K562 (cell line): ENCODE data around the gene TFE3. TPM values are rescaled to one million over a fixed set of nuclear protein-coding genes. Genes with fewer than 3 reads are reported as not detected.

Experiments used
- FOXO4 ChIP-seq: fragments of 450-650 bp; formaldehyde crosslinking; IDR thresholded peaks from 2 replicates; pipeline ENCODE4 v1.4.0; 2020; ENCODE audit warnings: mild to moderate bottlenecking, moderate library complexity
- MTF1 ChIP-seq: fragments of 250-450 bp; sonication (Bioruptor Pico); IDR thresholded peaks from 2 replicates; pipeline ENCODE4 v1.9.0; 2021; ENCODE audit warnings: moderate library complexity, mild to moderate bottlenecking, inconsistent platforms, borderline replicate concordance
- RREB1 ChIP-seq: fragments of 250-450 bp; sonication (Bioruptor Pico); IDR thresholded peaks from 2 replicates; pipeline ENCODE4 v1.4.0; 2020
- TFE3 ChIP-seq: fragments of 450-650 bp; formaldehyde crosslinking; IDR thresholded peaks from 2 replicates; pipeline ENCODE4 v1.4.0; 2020; ENCODE audit warnings: mild to moderate bottlenecking, mixed read lengths
- ZNF318 ChIP-seq, 2 experiments: fragments of 450-650 bp; IDR thresholded peaks; 2 replicates each; pipeline ENCODE4 v1.6.1; 2016; ENCODE audit warnings: mild to moderate bottlenecking in 2 of 2, borderline replicate concordance in 1 of 2, low read depth in 1 of 2, moderate library complexity in 1 of 2
- polyA plus RNA-seq, 8 experiments: library from polyadenylated mRNA; depleted of rRNA in 4 of 8; stranded (reverse) in 5 of 8; unstranded in 3 of 8; fragments of >200 nt; fragmentation: Nextera tagmentation in 2 of 8; fragmentation: Illumina TruSeq in 1 of 8; extraction: Ambion mirVana in 2 of 8; extraction: Trizol in 1 of 8; gene quantifications; 2 replicates each; pipeline versions ENCODE4 v1.2.1 to v1.2.3, GENCODE V29; 2011 to 2014; ENCODE audit warnings: inconsistent platforms in 1 of 8, missing spikeins in 1 of 8
- total RNA-seq, 7 experiments: library from RNA; depleted of rRNA in 6 of 7; stranded (reverse); fragments of >200 nt in 6 of 7; fragmentation: Illumina TruSeq in 2 of 7; extraction: Trizol in 2 of 7; gene quantifications; 2 replicates each; pipeline versions ENCODE4 v1.2.1 to v1.2.3, GENCODE V29; 2011 to 2021; ENCODE audit warnings: low replicate concordance in 1 of 7

The TFE3 gene
- total and polyA plus RNA-seq, 9 of the 15 experiments (the other 6 are each of a cell fraction or from before 2014, with no cell fraction given) = 1.9 to 20.3 (median 11.9) TPM

- TF ChIP-seq ZNF318 (IDR thresholded peaks at IDR 0.05; ENCODE audit: borderline replicate concordance in 1 of 2, low read depth in 1 of 2) (no peak), TFE3 (no peak), MTF1 (CRISPR knock-in tag) (no peak), FOXO4 (CRISPR knock-in tag) (no peak), RREB1 (CRISPR knock-in tag) (no peak)
Measured at GRCh38 chrX:49043220-49043986, at the start of gene TFE3 (continued).
